ENCODE data around the gene SMAD7.

The SMAD7 gene, protein sequence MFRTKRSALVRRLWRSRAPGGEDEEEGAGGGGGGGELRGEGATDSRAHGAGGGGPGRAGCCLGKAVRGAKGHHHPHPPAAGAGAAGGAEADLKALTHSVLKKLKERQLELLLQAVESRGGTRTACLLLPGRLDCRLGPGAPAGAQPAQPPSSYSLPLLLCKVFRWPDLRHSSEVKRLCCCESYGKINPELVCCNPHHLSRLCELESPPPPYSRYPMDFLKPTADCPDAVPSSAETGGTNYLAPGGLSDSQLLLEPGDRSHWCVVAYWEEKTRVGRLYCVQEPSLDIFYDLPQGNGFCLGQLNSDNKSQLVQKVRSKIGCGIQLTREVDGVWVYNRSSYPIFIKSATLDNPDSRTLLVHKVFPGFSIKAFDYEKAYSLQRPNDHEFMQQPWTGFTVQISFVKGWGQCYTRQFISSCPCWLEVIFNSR

DNA sequence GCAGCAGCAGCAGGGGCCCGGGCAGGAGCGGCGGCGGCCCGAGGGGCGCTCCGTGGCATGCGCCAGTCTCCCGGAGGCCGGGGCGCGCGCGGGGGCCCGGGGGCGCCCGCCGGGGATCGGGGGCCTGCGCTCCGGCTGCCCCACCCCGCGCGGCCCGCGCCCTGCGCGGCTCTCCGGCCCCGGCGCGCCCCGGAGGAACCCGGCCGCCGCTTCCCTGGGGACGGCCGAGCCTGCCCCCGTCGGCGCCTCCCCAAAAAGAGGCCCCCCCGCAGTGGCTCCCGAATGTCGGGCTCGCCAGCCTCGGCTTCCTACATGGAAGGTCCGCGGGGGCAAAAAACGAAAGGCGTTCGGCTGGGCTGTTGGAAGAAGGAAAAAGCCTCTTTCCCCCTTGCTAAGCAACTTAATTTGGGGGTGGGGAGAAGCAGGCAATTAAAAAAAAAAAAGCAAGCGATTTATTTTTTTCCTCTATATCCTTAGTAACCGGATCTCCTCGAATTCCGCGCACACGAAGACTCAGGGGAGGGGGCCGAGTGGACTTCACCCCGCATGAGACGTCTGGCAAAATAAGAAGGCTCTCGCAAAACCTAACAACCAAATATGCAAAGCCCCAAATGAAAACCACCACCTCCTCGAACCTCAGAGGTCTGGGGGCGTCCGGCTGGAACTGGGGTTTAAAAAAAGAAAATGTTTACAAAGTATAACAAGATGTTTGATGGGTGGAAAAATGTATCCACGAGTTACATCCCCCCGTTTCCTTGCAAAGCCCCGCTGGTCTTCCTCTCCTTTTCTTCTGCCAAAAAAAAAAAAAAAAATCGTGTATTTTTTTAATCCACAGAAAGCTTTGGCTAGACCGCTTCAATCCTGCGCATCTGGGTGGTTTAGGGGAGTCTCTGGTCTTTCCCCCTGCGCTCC lies at the start of gene SMAD7:
TSS of gene SMAD7 (minus strand) at position 430 of the 912 bp plus-strand sequence. CDS start 541 bp downstream, outside the sequence.
- no peak for DNase-seq

- DNase-seq, result no peak
Observed at GRCh38 chr18:48999569-48999968, 48.8 kb upstream of the SMAD7 start.

GRCh38 chr18:48997985-48998831 lies 47.4 kb upstream of the SMAD7 start:
- no peak for DNase-seq

GRCh38 chr18:48997681-48997984 lies 46.9 kb upstream of the SMAD7 start:
- no peak for DNase-seq

GRCh38 chr18:48996901-48997463 lies 46.2 kb upstream of the SMAD7 start:
- DNase-seq, result no peak

DNA sequence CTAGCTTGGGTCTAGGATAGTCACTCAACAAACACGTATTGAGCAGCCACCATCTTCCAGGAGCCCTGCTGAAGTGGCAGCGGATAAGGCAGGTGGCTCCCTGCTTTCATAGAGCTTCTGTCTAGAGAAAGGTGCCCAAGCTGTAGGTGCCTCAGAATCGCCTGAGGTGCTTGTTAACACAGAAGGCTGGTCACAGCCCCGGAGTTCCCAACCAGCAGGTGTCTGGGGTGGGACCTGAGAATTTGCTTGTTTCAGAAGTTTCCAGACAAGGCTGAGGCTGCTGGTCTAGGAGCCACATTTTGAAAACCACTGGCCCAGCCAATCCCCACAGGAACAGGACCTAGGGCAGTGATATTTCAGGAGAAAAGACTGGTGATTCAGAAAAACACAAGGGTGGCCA lies 45.3 kb upstream of the SMAD7 start:
- DNase-seq, result no peak

- no peak for DNase-seq
Observed at GRCh38 chr18:48994926-48995835, 44.4 kb upstream of the SMAD7 start.

GRCh38 chr18:48994044-48994651 lies 43.4 kb upstream of the SMAD7 start:
- no peak for DNase-seq

- no peak for DNase-seq
Observed at GRCh38 chr18:48993586-48993985, 42.8 kb upstream of the SMAD7 start.

DNA sequence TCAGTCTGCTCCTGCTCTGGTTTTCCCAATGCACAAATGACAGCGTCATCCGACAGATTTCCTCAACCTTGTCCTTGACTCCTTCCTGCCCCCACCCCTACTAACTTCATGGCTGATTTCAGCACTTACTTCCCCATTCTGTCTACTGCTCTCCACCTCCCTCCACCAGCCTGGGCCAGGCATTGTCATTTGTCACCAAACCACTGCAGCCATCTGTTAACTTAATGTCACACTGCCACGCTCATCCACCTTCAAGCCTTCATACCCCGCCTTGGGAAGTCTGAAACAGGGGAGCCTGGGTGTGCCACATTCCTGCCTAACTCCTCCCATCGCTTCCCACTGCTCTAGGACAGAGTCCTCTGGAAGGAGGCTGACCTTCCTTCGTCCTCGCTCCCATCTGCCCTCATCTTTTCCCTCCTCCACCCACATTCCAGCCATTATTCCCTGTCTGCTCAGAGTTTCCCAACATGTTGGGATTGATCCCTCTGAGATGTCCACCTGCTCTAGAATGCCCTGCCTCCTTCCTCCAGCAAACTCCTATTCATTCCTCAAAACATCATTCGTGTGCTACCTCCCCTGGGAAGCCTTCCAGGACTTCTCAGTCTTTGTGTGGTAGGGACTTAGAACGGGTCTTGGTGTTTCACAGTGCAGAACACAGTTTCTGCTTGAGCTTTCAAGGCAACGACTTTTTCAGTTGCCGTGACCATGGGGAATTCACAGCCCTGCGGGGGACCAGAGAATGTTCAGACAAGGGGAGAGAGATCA lies 42.2 kb upstream of the SMAD7 start:
- DNase-seq, result no peak

DNA sequence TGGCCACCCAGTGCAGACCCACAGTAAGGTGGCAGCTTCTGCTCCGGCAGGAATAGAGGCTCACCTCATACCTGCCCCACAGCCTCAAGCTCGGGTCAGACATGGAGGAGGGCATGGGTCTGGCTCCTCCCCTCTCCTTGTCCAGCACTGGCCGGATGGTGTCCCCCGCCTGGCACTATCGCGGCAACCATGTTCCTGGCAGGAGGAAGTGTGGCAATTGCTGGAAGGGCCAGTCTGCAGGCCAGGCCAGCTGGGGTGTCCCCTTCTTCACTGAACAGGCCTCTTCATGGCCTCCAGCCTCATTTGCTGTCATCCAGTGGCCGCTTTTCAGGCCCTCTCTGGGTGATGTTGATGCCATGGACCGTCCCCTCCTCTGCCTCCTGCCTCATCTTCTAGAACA lies 41.4 kb upstream of the SMAD7 start:
- DNase-seq, result no peak

- DNase-seq, result no peak
Observed at GRCh38 chr18:48991676-48992075, 40.9 kb upstream of the SMAD7 start.

- no peak for DNase-seq
Observed at GRCh38 chr18:48991319-48991660, 40.5 kb upstream of the SMAD7 start.

DNA sequence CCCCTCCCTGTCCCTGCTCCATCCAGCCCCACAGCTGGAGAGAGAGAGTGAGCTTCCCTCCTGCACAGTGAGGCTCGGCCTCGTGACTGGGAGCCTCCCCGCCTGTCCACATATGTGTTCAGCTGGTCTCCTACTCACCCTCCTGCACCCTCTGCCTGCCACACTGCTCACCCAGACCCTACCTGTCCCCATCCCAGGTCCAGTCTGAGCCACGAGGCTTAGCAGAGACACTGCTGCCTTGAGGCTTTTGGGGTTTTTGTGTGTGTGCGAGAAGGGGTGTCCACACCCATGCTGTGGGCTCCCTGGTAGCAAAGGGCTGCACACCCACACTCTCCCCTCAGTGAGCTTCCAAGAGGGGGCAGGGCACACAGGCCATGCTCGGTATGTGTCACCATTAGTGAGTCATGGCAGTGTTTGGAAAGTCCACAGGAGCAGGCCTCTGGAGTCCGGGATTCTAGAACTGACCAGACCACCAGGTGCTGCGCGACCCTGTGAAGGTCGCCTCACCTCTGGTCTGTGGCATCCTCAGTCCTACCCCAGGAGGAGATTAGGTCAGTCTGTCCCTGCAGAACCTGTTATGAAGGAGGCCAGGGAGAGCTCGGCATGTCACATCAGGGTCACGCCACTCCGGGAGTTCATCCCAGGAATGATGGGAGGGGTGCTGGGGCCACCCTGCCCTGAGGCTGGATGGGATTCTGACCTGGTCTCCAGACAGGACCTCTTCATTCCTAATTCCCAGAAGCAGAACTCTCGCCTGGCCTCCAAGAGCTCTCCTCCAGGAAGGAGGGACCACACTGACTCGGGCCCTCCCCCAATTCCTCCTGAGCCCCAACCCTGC lies 39.9 kb upstream of the SMAD7 start:
- DNase-seq, result no peak

GRCh38 chr18:48989304-48990303 lies 38.8 kb upstream of the SMAD7 start:
- no peak for DNase-seq

GRCh38 chr18:48988508-48989303 lies 37.9 kb upstream of the SMAD7 start:
- no peak for DNase-seq

DNA sequence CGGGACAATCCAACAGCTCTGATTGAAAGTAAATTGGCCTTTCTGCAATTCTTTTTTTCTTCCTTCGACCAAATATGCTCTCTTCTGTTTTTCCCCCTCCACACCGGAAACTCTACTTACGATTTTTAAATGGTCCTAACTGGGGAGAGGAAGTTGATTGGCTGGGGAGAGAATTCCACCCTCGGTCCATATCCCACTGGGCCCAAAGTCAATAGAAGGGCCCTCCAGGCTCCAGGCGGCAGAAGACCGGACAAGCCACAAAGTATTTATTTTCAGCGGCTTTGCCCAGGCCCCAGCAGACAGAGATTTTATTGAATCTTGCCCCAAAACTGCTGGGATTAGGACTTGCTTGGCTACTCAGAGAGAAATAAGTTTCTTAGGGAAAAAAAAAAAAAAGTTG lies 37.1 kb upstream of the SMAD7 start:
- no peak for DNase-seq

Measured in activated naive CD4-positive, alpha-beta T cell treated with anti-CD3 and anti-CD28 coated beads, Interleukin-2, amount 50 U/mL, for 16 hours (primary cell).